Liver (tissue), 9 donors: Measurements from ENCODE around the gene RALGPS1. TPM values are rescaled to one million over a fixed set of nuclear protein-coding genes. Genes with fewer than 3 reads are reported as not detected.

ENCODE experiments used
- DNase-seq: peaks from one replicate; pipeline ENCODE4 v3.0.0-alpha.2; 2017; ENCODE audit warnings: low spot score
- H3K27ac ChIP-seq, 2 donors: one replicate each; pipeline ENCODE4 v1.7.0; 2013; ENCODE audit warnings: inconsistent platforms in 2 of 2, low read length in 2 of 2, control low read depth in 1 of 2, low read depth in 1 of 2, mild to moderate bottlenecking in 1 of 2
- H3K27me3 ChIP-seq, 4 donors: one replicate each; pipeline versions ENCODE4 v1.6.1 to v1.7.0; 2013; ENCODE audit warnings: low read length in 3 of 4, inconsistent platforms in 1 of 4, mild to moderate bottlenecking in 1 of 4, moderate library complexity in 1 of 4; ENCODE audit not compliant: control insufficient read depth in 4 of 4, insufficient read depth in 4 of 4
- H3K36me3 ChIP-seq, 4 donors: one replicate each; pipeline versions ENCODE4 v1.6.1 to v1.7.0; 2013; ENCODE audit warnings: low read length in 3 of 4, mild to moderate bottlenecking in 3 of 4, low read depth in 1 of 4, moderate library complexity in 1 of 4; ENCODE audit not compliant: control insufficient read depth in 4 of 4, insufficient read depth in 3 of 4
- H3K4me1 ChIP-seq, 4 donors: one replicate each; pipeline versions ENCODE4 v1.6.1 to v1.7.0; 2013; ENCODE audit warnings: low read length in 3 of 4, mild to moderate bottlenecking in 3 of 4, moderate library complexity in 1 of 4; ENCODE audit not compliant: control insufficient read depth in 4 of 4, insufficient read depth in 4 of 4
- H3K4me3 ChIP-seq, 3 donors: one replicate each; pipeline versions ENCODE4 v1.6.1 to v1.7.0; 2013; ENCODE audit warnings: low read length in 3 of 3, control low read depth in 1 of 3, low read depth in 1 of 3, mild to moderate bottlenecking in 1 of 3
- H3K9ac ChIP-seq, 2 donors: one replicate each; pipeline ENCODE4 v1.7.0; 2013; ENCODE audit warnings: low read length in 2 of 2, mild to moderate bottlenecking in 2 of 2, moderate library complexity in 2 of 2, control low read depth in 1 of 2, low read depth in 1 of 2
- H3K9me3 ChIP-seq, 4 donors: one replicate each; pipeline versions ENCODE4 v1.6.1 to v1.7.0; 2013; ENCODE audit warnings: low read length in 3 of 4; ENCODE audit not compliant: control insufficient read depth in 4 of 4
- ATF3 ChIP-seq: IDR thresholded peaks from 2 replicates; pipeline ENCODE4 v1.6.1; 2016; ENCODE audit warnings: antibody characterized with exemption
- CTCF ChIP-seq: fragments of 150-350 bp; IDR thresholded peaks from 2 replicates; pipeline ENCODE4 v1.5.1; 2017; ENCODE audit warnings: improper control_type of control experiment, low read depth, low read length; ENCODE audit not compliant: missing input control
- EGR1 ChIP-seq, 2 donors: IDR thresholded peaks; 2 replicates each; pipeline ENCODE4 v1.6.1; 2016 to 2018; ENCODE audit warnings: antibody characterized with exemption in 2 of 2, low read depth in 2 of 2
- FOXA1 ChIP-seq: IDR thresholded peaks from 2 replicates; pipeline ENCODE4 v1.6.1; 2016; ENCODE audit warnings: antibody characterized with exemption
- FOXA2 ChIP-seq: IDR thresholded peaks from 2 replicates; pipeline ENCODE4 v1.6.1; 2016; ENCODE audit warnings: antibody characterized with exemption
- HNF4G ChIP-seq: IDR thresholded peaks from 2 replicates; pipeline ENCODE4 v1.6.1; 2016; ENCODE audit warnings: antibody characterized with exemption
- JUND ChIP-seq, 2 donors: IDR thresholded peaks; 2 replicates each; pipeline ENCODE4 v1.6.1; 2016; ENCODE audit warnings: antibody characterized with exemption in 2 of 2
- NR2F2 ChIP-seq: IDR thresholded peaks from 2 replicates; pipeline ENCODE4 v1.6.1; 2016; ENCODE audit warnings: antibody characterized with exemption
- RAD21 ChIP-seq, 2 donors: IDR thresholded peaks; 2 replicates each; pipeline ENCODE4 v1.6.1; 2016; ENCODE audit warnings: antibody characterized with exemption in 2 of 2, mild to moderate bottlenecking in 2 of 2
- RXRA ChIP-seq, 2 donors: IDR thresholded peaks; 2 replicates each; pipeline ENCODE4 v1.6.1; 2017 to 2018; ENCODE audit warnings: antibody characterized with exemption in 2 of 2, mild to moderate bottlenecking in 1 of 2
- SP1 ChIP-seq: IDR thresholded peaks from 2 replicates; pipeline ENCODE4 v1.6.1; 2018; ENCODE audit warnings: antibody characterized with exemption, mild to moderate bottlenecking
- TAF1 ChIP-seq: conservative IDR thresholded peaks from 2 replicates; pipeline ENCODE4 v1.6.1; 2016; ENCODE audit warnings: antibody characterized with exemption, mild to moderate bottlenecking
- YY1 ChIP-seq: IDR thresholded peaks from 2 replicates; pipeline ENCODE4 v1.6.1; 2016; ENCODE audit warnings: antibody characterized with exemption, mild to moderate bottlenecking
- ZBTB33 ChIP-seq: IDR thresholded peaks from 2 replicates; pipeline ENCODE4 v1.6.1; 2016; ENCODE audit warnings: antibody characterized with exemption
- WGBS: extraction: QIAGEN DNeasy Blood & Tissue Kit; methylation state at CpG from one replicate; pipeline ENCODE4 v1.1.7; 2013; 5-methylcytosine and 5-hydroxymethylcytosine counted together
- polyA plus RNA-seq, 2 donors: library from polyadenylated mRNA; stranded (reverse) in 1 of 2; unstranded in 1 of 2; fragments of 200-250 nt in 1 of 2; fragments of >200 nt in 1 of 2; fragmentation: Nextera tagmentation in 1 of 2; extraction: Ambion mirVana in 1 of 2; gene quantifications; one replicate each; pipeline versions ENCODE4 v1.2.1 to v1.2.3, GENCODE V29; 2013 to 2015
- total RNA-seq, 2 donors: library from RNA; depleted of rRNA; stranded (reverse); fragments of >200 nt; gene quantifications; one replicate each; pipeline ENCODE4 v1.2.3, GENCODE V29; 2014
- donor health status: healthy.
- donor health status: healthy.
- donor health status: healthy.
- donor health status: healthy.
- donor health status: healthy.

The RALGPS1 gene
- total and polyA plus RNA-seq, 4 donors, result 1.4 to 2.7 (median 2.0) TPM

- TF ChIP-seq RAD21 (IDR thresholded peaks at IDR 0.05) (no peak), FOXA1 (no peak), CTCF (no peak)
Observed at GRCh38 chr9:126999315-127000068, 84.9 kb downstream of the RALGPS1 start (continued).

GRCh38 chr9:127004946-127005769 lies 90.6 kb downstream of the RALGPS1 start:
- TF ChIP-seq JUND (IDR thresholded peaks at IDR 0.05), result no peak
- no peak for DNase-seq
- no peak overlapping the region for H3K27ac ChIP-seq

DNA sequence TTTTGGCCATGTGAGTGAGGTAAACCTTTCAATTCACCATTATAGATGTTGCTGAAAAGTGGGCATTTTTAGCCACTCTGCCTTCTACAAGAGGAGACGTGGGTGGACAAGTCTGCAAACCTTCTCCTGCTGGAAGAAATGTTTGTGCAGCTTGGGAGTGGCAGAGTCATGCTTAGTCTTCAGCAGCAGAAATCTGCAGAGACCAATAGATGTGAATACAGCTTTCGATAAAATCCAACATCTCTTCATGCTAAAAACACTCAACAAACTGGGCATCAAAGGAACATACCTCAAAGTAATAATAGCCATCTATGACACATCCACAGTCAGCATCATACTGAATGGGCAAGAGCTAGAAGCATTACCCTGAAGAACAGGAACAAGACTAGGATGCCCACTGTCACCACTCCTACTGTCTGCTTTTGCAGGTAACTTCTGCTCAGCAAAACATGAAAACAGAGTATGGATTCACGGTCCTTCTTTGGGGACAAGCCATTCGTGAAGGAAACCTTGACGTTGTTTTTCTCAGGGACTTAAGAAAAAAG lies 91.3 kb downstream of the RALGPS1 start:
- H3K27ac ChIP-seq, result no peak overlapping the region
- H3K9me3 ChIP-seq, result no peaks in the 10 kb centered on the region
- TF ChIP-seq SP1 (no peak), FOXA2 (no peak), RAD21 (IDR thresholded peaks at IDR 0.05) (no peak), YY1 (no peak), EGR1 (IDR thresholded peaks at IDR 0.05; ENCODE audit: low read depth in 2 of 2) (no peak), HNF4G (no peak)
- DNase-seq, result no peak
- 94% methylated on average over 5 of the region's 5 CpGs for WGBS
- no peaks in the 10 kb centered on the region for H3K4me1 ChIP-seq
- no peak overlapping the region for H3K4me3 ChIP-seq
- H3K9ac ChIP-seq, result no peak overlapping the region
- no peaks in the 10 kb centered on the region for H3K36me3 ChIP-seq
- H3K27me3 ChIP-seq, result no peaks in the 10 kb centered on the region

More at GRCh38 chr9:127004946-127005769, 90.6 kb downstream of the RALGPS1 start:
- H3K36me3 ChIP-seq, result no peaks in the 10 kb centered on the region
- no peaks in the 10 kb centered on the region for H3K4me1 ChIP-seq
- H3K9ac ChIP-seq, result no peak overlapping the region
- H3K9me3 ChIP-seq, result no peaks in the 10 kb centered on the region
- H3K4me3 ChIP-seq, result no peak overlapping the region
- 84% methylated on average over 3 of the region's 3 CpGs for WGBS
- no peaks in the 10 kb centered on the region for H3K27me3 ChIP-seq

DNA sequence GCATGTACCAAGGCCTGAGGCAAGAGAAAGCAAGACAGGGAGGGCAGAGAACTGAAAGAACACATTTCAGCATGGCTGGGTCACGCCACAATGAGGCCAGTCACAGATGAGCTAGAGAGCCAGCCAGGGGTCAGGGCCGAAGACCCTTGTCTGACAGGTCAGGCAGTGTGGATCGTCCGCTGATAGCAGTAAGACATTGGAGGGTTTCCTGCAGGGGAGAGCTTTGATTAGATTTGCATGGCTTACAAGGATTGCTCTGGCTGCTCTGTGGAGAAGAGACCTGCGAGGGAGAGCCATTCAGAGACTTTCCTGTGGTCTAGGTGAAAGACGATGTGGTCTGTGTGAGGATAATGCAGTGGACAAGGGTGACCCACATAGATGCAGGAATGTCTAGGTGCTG lies 93.1 kb downstream of the RALGPS1 start:
- DNase-seq, result no peak
- no peaks in the 10 kb centered on the region for H3K9me3 ChIP-seq
- H3K27ac ChIP-seq, result no peak overlapping the region
- H3K36me3 ChIP-seq, result no peaks in the 10 kb centered on the region
- no peaks in the 10 kb centered on the region for H3K4me1 ChIP-seq
- H3K9ac ChIP-seq, result no peak overlapping the region
- H3K27me3 ChIP-seq, result no peaks in the 10 kb centered on the region
- no peak overlapping the region for H3K4me3 ChIP-seq
- WGBS, result 90% methylated on average over 6 of the region's 6 CpGs
- TF ChIP-seq ZBTB33 (no peak), CTCF (no peak), FOXA1 (no peak), RXRA (IDR thresholded peaks at IDR 0.05) (no peak), RAD21 (IDR thresholded peaks at IDR 0.05) (no peak), EGR1 (IDR thresholded peaks at IDR 0.05; ENCODE audit: low read depth in 2 of 2) (no peak), NR2F2 (no peak), ATF3 (no peak), TAF1 (no peak)
